DMS 273 treated with DMSO at 0.1 percent for 48 hours (cell line): ENCODE data around the gene NIP7.
A peak's percentile ranks its signal among the peaks of the same experiment; 100 is the strongest.
"Not testable (repeated sequence)": the region's sequence is repeated elsewhere in the genome, so short reads cannot be mapped to it uniquely, and the experiment has no call there.

Source experiments
- DNase-seq: peaks from one replicate; lab custom pipeline; 2025; lab: John Stamatoyannopoulos, UW

Gene NIP7

DNA sequence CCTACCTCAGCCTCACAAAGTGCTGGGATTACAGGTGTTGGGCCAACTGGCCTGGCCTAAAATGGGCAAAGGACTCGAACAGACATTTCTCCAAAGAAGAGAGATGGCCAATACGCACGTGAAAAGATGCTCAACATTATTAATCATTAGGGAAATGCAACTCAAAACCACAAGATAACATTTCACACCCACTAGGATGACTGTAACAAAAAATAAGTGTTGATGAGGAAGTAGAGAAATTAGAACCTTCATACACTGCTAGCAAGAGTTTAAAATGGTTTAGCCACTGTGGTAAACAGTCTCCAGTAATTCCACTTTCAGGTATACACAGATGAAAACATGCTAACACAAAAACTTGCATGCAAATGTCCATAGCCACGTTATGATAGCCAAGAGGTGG, 6.4 kb downstream of the NIP7 start:
- no peak for DNase-seq

DNA sequence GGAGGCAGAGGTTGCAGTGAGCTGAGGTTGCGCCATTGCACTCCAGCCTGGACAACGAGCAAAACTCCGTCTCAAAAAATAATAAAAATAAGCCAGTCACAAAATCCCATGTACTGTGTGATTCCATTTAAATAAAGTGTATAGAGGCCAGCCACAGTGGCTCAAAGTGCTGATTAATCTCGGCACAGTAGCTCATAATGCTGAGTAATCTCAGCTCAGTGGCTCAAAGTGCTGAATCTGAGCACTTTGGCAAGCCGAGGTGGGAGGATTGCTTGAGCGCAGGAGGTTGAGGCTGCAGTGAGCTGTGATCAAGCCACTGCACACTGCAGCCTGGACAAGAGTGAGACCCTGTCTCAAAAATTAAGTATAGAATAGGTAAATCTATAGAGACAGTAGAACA, 7.1 kb downstream of the NIP7 start:
- no peak for DNase-seq

DNA sequence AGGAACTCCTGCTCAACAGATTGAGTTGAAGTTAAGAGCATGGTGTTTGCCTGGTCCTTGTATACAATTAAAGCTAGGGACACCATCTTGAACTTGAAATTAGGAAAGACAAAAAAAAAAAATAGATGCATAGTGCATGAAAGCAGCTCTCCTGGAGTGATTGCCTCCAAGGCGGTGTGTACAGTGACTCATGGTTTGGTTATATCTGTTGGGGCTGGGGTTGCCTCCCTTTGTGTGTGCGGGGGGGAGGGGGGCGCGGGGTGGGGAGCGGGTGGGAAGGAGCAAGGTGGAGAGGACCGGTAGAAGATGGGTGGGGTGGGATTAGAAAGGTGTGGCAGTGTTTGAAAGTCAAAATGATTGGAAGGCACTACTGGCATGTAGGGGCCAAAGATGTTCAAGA, 8.7 kb downstream of the NIP7 start:
- DNase-seq = no peak

DNA sequence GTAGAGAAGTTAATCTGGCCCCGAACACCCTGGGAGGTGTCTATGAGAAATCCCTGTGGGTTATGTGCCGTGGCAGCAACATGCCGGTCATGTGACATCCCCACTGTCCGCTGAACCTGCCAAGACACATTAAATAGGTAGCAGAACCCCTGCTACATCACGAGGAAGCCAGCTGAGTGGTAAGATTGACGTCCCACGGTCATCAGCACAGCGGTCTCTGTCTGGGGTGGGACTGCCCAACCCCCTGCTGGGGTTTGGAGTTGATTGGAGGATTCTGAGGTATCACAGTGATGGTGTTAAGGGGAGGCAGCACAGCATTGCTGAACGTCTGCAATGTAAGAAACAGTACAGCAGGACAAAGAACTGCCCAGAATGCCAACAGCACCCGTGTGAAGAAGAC, 10.0 kb downstream of the NIP7 start:
- no peak for DNase-seq

DNA sequence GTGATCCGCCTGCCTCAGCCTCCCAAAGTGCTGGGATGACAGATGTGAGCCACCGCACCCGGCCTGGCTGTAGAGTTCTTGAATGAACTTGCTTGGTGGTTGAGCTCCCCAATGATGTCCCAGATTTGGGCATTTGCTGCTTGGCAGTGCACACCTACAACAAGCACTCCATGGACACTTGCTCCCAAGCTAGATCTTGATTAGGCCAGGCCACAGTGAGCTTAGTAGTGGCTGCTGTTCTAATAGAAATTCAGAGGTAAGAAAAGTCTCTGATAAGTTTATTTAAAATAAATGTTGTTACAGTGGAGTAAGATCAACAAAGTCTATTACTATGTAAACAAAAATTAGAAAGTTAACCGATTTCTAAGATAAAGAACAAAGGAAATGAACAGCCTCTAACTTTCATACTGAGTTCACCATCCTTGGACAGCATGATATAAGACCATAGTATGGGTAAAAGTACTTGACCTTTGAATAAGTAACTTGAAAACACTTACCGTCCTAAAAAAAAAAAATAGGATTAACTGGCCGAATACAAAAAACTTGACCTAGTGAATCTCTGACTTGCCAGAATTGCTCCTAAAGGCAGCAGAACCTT, 11.1 kb downstream of the NIP7 start:
- no peak for DNase-seq

DNA sequence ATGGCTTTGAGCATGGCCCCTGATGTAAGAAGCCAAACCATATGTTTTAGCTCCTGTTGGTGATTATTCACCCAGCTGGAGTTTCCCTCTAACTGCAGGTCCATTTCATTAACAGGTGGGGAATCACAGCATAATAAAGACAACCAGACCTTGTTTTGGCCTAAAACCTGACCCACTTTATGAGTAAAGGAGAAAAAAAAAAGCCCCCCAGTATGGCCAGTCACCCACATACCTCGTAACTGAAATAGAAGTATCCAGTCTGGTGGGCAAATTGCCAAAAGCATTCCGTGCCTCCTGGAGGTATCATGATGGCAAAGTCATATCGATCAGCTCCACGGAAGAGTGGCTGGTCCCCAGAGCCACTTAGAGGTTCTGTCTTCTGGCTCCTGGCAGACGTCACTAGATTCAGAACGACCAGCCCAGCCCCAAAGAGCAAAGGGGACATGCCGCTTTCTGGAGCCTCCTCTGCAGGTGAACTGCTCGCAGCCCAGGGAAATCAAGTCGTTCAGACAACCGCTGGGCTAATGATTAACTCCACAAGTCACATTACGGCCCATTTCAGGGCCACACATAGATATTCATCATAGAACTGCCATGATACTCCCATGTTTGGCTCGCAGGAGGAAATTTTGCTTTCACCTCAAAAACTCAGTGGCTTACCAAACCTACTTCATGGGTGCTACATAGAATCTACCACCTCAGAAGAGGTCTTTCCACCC, 11.9 kb downstream of the NIP7 start, which contains the start of gene TMED6:
TSS of gene TMED6 (minus strand) at position 478 of the 719 bp plus-strand sequence. CDS start at position 445, 33 bp downstream.
- peak; percentile 39 for DNase-seq

DNA sequence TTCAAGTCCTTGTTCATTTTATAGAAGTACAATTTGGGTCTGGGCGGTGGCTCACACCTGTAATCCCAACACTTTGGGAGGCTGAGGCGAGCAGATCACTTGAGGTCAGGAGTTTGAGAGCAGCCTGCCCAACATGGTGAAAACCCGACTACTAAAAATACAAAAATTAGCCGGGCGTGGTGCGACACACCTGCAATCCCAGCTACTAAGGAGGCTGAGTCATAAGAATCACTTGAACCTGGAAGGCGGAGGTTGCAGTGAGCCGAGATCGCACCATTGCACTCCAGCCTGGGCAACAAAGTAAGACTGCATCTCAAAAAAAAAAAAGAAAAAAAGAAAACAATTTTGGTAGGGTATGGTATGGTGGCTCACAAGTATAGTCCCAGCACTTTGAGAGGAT, 20.5 kb downstream of the NIP7 start:
- DNase-seq = not testable (repeated sequence)

DNA sequence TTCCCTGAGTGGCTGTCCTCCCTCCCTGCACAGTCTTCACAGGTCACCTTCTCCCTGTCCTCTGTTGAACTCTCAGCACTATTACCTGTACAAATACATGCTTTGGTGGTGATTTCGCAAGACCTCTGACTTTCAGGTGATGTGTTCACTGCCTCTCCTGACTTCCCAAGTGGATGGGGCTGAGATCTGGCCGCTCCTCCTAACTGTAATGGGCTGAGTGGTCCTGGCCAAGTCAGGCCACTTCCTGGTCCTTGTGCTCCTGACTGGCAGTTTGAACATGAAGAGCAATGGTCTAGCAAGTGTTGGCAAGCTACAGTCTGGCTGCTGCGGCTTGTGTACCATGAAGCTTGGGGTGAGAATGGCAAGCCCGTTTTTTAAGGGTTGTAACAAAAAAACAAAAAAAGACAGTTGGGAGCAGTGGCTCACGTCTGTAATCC, 23.7 kb downstream of the NIP7 start:
- DNase-seq = no peak

DNA sequence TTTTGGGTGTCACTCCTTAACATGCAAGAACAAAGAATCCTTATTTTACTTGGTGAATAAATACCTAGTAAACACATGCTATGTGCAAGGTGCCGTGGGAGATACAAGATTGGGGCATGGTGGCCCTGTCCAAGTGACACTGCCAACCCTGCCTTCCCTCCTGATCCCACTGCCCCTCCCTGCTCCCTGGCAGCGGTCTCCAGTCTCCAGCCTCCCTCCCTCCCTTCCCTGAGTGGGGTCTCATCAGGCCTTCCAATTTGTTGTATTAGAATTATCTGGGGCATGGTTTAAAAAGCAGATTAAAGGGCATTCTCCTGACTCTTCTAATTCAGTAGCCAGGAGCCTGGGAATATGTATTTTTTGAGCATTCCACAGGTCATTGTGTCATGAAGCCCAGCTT, 24.5 kb downstream of the NIP7 start:
- DNase-seq = no peak

DNA sequence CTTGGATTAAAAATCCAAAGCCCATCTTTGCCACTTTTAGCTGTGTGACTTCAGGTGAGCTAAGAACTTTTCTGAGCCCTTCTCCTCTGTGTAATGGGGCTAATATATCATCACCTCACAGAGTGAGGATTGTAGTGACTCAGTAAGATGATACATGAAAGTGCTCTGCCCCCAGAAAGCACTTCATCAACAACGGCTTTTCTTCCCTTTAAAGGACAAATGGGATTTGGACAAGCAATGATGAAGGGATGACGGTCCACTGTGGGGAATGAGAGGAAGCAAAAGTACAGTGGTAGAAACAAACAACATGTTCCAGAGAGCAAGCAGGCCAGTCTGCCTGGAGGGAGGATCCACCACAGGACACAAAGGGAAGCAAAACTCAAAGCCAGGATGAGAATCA, 26.3 kb downstream of the NIP7 start:
- DNase-seq = no peak

DNA sequence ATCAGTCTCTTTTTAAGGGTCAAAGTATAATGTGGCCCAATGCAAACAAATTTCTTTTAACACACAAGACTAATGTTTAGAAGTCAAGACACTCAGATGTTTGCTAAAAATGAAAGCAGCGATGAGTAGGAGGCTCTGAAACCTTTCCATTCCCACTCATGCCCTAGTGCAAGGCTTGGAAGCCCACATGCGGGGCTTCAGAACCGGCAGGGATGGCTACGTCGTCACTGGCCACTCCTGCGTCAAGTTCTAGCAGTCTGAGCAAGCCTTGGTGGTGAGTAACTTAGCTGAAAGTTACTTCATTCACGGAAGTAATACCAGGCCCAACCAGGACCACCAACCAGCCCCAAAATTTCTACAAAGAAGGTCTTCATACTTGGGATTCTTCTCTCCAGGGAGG, 26.9 kb downstream of the NIP7 start:
- DNase-seq = no peak

DNA sequence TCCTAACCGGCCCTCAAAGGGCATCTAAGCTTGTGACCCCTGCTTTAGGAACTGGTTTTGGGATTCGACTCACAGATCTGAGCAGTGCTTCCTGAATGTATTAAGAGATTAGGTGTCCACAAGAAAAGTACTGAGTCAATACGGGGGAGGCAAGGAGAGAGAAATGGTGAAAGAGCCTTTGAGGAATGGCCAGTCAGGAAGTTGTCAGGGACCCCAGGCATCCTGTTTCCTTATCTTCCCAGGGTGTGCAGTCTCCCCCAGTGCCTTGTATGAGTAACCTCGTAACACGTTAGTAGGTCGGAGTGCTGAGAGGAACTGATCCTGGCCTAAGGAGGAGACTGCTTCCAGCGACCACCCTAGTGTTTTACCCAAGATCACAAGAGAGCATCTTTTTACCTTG, 28.4 kb downstream of the NIP7 start:
- no peak for DNase-seq

DNA sequence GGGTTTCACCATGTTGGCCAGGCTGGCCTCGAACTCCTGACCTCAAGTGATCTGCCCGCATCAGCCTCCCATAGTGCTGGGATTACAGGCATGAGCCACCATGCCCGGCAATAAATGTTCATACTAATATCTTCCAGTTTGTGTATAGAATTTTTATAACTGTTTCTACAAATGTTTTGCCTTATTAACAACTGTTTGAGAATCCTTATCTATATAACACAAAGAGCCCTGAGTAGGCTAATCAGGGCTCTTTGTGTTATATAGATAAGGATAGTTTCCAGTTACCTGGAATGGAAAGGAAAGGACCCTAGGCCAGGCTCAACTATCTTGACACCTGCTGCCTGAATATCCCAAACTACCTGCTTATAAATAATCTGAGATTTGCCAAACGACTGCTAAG, 29.3 kb downstream of the NIP7 start:
- no peak for DNase-seq

DNA sequence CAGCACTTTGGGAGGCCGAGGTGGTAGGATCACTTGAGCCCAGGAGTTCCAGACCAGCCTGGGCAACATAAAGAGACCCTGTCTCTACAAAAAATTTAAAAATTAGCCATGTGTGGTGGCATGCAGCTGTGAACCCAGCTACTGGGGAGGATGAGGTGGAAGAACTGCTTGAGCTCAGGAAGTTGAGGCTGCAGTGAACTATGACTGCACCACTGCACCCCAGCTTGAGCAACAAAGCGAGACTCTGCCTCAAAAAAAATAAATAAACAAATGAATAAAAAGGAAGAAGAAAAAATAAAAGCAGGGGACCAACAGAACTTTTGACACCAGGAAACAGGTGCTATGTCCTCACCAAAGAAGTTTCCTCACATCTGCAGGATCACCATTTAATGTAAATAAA, 32.0 kb downstream of the NIP7 start:
- DNase-seq = no peak

DNA sequence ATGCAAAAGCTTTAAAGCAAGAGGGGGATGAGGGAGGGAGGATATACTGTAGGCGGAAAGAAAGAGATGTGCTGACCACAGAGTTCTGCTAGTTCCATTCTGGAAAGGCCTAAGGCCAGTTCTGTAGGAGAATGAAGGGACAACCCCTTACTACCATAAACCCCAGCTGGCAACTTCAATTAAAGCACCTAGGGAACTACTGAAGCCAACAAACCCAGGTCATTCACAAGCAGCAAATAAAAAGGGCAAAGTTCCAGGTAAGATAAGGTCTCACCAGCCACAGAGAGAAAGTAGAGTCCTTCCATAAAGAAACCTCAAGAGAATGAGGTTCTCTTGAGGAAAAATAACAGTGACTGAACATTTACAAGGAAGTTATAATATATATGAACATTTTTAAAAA, 33.4 kb downstream of the NIP7 start:
- no peak for DNase-seq

DNA sequence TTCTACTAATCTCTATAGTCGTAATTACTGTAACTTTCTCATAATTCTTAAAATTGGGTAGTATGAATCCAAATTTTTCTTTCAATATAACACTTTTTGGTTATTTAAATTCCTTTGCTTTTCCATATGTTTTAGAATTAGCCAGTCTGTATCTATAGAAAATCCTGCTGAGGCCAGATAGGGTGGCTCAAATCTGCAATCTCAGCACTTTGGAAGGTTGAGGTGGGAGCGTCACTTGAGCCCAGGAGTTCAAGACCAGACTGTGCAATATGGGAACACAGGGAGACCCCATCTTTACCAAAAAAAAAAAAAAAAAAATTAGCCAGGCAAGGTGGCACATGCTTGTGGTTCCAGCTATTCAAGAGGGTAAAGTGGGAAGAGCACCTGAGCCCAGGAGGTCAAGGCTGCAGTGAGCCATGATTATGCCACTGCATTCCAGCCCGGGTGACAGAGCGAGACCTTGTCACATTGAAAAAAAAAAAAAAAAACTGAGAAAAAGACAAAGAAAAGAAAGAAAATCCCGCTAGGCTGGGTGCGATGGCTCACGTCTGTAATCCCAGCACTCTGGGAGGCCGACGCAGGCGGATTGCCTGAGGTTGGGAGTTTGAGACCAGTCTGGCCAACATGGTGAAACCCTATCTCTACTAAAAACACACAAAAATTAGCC, 37.0 kb downstream of the NIP7 start:
- DNase-seq = no peak

DNA sequence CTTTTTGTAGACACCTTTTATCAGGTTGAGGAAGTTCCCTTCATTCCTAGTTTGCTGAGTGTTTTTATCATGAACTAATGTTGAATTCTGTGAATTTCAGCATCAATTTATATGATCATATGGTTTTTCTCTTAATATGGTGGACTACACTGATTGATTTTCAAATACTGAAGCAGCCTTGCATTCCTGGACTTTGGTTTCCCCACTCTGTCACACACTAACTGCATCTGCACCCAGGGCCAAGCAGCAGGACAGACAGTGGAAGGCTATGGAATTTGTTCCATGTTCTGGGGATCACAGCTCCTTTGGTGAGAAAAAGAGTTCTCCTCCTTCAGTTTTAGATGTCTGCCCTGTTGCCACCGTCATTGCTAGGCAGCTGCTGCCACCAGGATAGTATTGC, 38.5 kb downstream of the NIP7 start:
- no peak for DNase-seq

DNA sequence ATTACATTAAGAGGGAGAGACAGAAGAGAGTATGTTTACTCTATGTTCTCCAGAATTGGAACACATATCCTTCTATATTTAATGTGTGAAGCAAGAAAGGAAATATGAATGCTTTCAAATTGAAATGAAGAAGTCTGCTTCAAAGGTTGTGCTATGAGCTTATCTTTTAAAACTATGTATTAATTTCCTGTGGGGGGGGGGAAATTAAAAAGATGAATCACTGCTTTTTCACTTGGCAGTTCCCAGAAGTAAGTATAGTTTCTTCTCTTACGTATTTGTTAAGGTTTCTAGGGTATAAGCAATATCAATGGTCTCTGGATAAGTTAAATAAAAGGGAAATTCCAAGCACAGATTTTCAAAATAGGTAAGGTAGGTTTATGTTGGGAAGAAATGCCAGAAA, 39.2 kb downstream of the NIP7 start:
- DNase-seq = no peak

DNA sequence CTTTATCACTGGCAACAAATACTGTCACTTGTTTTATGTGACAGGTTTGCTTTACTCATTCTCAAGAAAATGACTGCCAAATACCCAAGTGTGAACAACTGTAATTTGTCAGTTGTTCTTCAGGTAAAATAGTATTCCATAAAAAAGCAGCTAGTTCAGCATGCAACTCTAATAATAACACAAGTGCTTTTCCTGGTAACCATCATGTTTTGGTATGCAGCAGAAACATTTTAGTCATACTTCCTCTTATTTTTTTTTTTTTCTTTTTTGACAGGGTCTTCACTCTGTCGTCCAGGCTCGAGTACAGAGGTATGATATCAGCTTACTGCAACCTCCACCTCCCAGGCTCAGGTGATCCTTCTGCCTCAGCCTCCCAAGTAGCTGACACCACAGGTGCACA, 41.7 kb downstream of the NIP7 start:
- DNase-seq = no peak

DNA sequence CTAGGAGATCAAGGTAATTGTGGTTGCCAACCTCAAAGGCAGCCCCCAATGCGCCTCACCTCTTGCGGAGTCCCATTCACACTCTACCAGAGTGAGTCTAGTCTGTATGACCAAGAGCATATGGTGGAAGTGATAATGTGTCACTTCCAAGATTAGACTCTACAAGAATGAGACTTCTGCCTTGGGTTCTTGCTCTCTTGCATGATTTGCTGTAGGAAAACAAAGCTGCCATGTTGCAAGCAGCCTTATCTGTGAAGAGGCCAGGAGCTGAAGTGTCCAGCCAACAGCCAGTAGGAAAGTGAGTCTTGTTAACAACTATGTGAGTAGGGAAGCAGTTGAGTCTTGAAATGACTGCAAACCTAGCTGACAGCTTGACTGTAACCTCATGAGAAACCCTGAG, 42.8 kb downstream of the NIP7 start:
- DNase-seq = no peak

DNA sequence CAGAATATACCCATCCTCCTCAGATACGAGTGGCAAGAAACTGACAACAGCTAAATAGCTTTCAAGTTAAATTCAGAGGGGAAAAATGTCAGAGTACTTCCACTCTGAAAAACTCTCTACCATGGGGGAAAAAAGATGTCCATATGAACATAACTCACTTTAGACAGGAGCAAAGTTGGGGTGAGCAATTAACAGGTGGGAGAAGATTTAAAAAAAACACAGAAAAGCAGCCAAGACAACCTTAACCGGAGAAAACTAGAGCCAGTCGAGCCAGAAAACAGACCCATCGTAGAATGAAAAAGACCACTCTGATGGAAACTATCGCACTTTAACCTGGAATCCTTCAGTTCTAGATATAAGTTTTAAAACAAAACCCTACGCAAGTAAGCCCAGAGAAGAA, 45.4 kb downstream of the NIP7 start:
- DNase-seq = no peak

DNA sequence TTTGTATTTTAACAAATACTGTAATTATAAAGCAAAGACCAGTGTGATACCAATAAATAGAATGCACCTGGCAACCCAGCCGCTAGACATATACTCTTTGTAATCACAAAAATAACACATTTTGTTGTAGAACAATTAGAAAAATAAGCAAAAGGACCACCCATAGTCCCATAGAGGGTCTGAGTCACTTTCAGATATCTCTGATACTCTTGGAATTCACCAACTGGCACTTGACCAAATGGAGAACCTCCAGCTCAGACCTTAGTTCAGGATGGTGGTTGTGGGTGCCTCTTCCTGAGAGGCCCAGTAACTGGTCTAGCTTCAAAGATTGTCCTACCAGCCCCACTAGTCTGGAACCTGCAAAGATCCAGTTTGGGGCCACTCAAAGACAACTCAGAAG, 47.0 kb downstream of the NIP7 start:
- no peak for DNase-seq
